K562 (cell line): Measurements from ENCODE around the gene GULP1. TPM values are rescaled to one million over a fixed set of nuclear protein-coding genes. Genes with fewer than 3 reads are reported as not detected.

Experiments used
- ATAC-seq: fragments of 200-7000 bp; cut with Tn5 transposase; 3 replicates; pipeline ENCODE4 v1.9.1; 2020; ENCODE audit warnings: moderate library complexity
- BruUV-seq: library from RNA; stranded (reverse); fragments of 400-500 nt; replicated peaks from 2 replicates; lab custom pipeline; 2021; lab: Mats Ljungman, UMichigan
- CTCF ChIA-PET: fragments of 300-600 bp; formaldehyde crosslinking; extraction: SDS; loops from one replicate; lab custom pipeline; 2021; ENCODE audit warnings: low intra/inter-chr PET ratio; lab: Yijun Ruan, JAX
- POLR2A ChIA-PET: fragments of 300-600, 350-650 bp; sonication (Branson Sonifier 250); formaldehyde crosslinking; extraction: SDS; loops from one replicate; lab custom pipeline; 2021; ENCODE audit warnings: antibody characterized with exemption, inconsistent platforms; lab: Yijun Ruan, JAX
- DNase-seq, 4 experiments: peaks; one replicate each; pipeline versions ENCODE4 v3.0.0 to v3.0.0-alpha.2; 2011 to 2018; ENCODE audit warnings: low spot score in 3 of 4, mixed read lengths in 3 of 4; ENCODE audit errors: extremely low read depth in 1 of 4
- FAIRE-seq: peaks from 2 replicates; lab custom pipeline; 2011; peaks lifted over from hg19 to GRCh38; lab: Jason Lieb, UNC
- H2AFZ ChIP-seq: 2 replicates; pipeline ENCODE4 v1.6.0; 2011; ENCODE audit warnings: low read depth, low read length, control low read depth, inconsistent platforms
- H3K27ac ChIP-seq: fragments of 200-600 bp; 3 replicates; pipeline ENCODE4 v1.8.0; 2011; ENCODE audit warnings: low read depth, mild to moderate bottlenecking, control low read depth, inconsistent platforms, low read length, moderate library complexity, mixed read lengths; ENCODE audit errors: extremely low read depth
- H3K27me3 ChIP-seq, 2 experiments: fragments of 300-600 bp in 1 of 2; 2 replicates in 1 of 2; 3 replicates in 1 of 2; pipeline versions ENCODE4 v1.6.0 to v1.8.0; 2011; ENCODE audit warnings: inconsistent platforms in 2 of 2, low read length in 2 of 2, mild to moderate bottlenecking in 1 of 2, mixed read lengths in 1 of 2, moderate library complexity in 1 of 2; ENCODE audit not compliant: control insufficient read depth in 2 of 2, insufficient read depth in 2 of 2
- H3K36me3 ChIP-seq: fragments of 300-600 bp; 3 replicates; pipeline ENCODE4 v1.8.0; 2011; ENCODE audit warnings: mild to moderate bottlenecking, low read length, inconsistent platforms; ENCODE audit not compliant: control insufficient read depth, insufficient read depth
- H3K4me1 ChIP-seq, 2 experiments: fragments of 200-600 bp in 1 of 2; replicated peaks in 1 of 2; 2 replicates in 1 of 2; 3 replicates in 1 of 2; pipeline versions ENCODE4 v1.5.1 to v1.8.0; 2011; ENCODE audit warnings: inconsistent platforms in 2 of 2, low read length in 2 of 2, mild to moderate bottlenecking in 1 of 2, mixed read lengths in 1 of 2, moderate library complexity in 1 of 2; ENCODE audit not compliant: control insufficient read depth in 2 of 2, insufficient read depth in 2 of 2
- H3K4me2 ChIP-seq: 2 replicates; pipeline ENCODE4 v1.6.1; 2011; ENCODE audit warnings: low read length, control low read depth, inconsistent platforms, mixed read lengths; ENCODE audit not compliant: insufficient read depth
- H3K4me3 ChIP-seq: fragments of 200-600 bp; sonication (generic), shearing (Covaris generic); 2 replicates; pipeline ENCODE4 v1.5.1; 2016; ENCODE audit warnings: control low read depth, inconsistent platforms
- H3K79me2 ChIP-seq: fragments of 200-600 bp; 3 replicates; pipeline ENCODE4 v1.8.0; 2011; ENCODE audit warnings: low read length, inconsistent platforms; ENCODE audit not compliant: control insufficient read depth, insufficient read depth
- H3K9ac ChIP-seq, 2 experiments: 2 replicates each; pipeline versions ENCODE4 v1.6.0 to v1.6.1; 2011; ENCODE audit warnings: low read depth in 2 of 2, low read length in 2 of 2, control low read depth in 1 of 2, inconsistent platforms in 1 of 2, mild to moderate bottlenecking in 1 of 2, mixed read lengths in 1 of 2; ENCODE audit not compliant: insufficient read depth in 1 of 2
- H3K9me1 ChIP-seq: one replicate; pipeline ENCODE4 v1.6.0; 2011; ENCODE audit warnings: inconsistent platforms, mild to moderate bottlenecking, low read length, moderate library complexity; ENCODE audit not compliant: control insufficient read depth, insufficient read depth
- H3K9me3 ChIP-seq: replicated peaks from 2 replicates; pipeline ENCODE4 v1.5.1; 2011; ENCODE audit warnings: low read depth, low read length, inconsistent platforms; ENCODE audit not compliant: control insufficient read depth, insufficient read depth
- H4K20me1 ChIP-seq: replicated peaks from 2 replicates; pipeline ENCODE4 v1.6.1; 2011; ENCODE audit warnings: low read length, inconsistent platforms, mixed read lengths; ENCODE audit not compliant: control insufficient read depth, insufficient read depth
- ATF2 ChIP-seq: sonication (generic); formaldehyde crosslinking; IDR thresholded peaks from 2 replicates; pipeline ENCODE4 v1.8.1; 2022; ENCODE audit warnings: missing genetic modification reagents
- ESRRA ChIP-seq: fragments of 450-650 bp; IDR thresholded peaks from 2 replicates; pipeline ENCODE4 v1.6.1; 2014; ENCODE audit warnings: low read depth, mild to moderate bottlenecking, moderate library complexity, borderline replicate concordance
- MAFG ChIP-seq: fragments of 450-650 bp; conservative IDR thresholded peaks from 2 replicates; pipeline ENCODE4 v1.6.1; 2016; ENCODE audit warnings: missing genetic modification characterization, missing compliant biosample characterization
- PRMT5 ChIP-seq: sonication (generic); formaldehyde crosslinking; IDR thresholded peaks from 2 replicates; pipeline ENCODE4 v1.5.0; 2020; ENCODE audit warnings: missing genetic modification reagents
- WGBS: fragments of 100-300 bp; shearing (Covaris generic); methylation state at CpG from one replicate; pipeline ENCODE4 v1.1.6; 2016; ENCODE audit warnings: low coverage, mixed read lengths; ENCODE audit not compliant: insufficient coverage; ENCODE audit errors: missing lambda C conversion rate; 5-methylcytosine and 5-hydroxymethylcytosine counted together
- in situ Hi-C: fragments of 300-500 bp; cut with MboI; formaldehyde crosslinking; loops from 4 replicates; pipeline ENCODE4 v1.15.0; 2018; ENCODE audit warnings: inconsistent platforms, mixed read lengths
- intact Hi-C: fragments of 100-400 bp; cut with micrococcal nuclease; formaldehyde crosslinking; loops from 2 replicates; pipeline ENCODE4 v1.14.2; 2022
- polyA plus RNA-seq, 8 experiments: library from polyadenylated mRNA; depleted of rRNA in 4 of 8; stranded (reverse) in 5 of 8; unstranded in 3 of 8; fragments of >200 nt; fragmentation: Nextera tagmentation in 2 of 8; fragmentation: Illumina TruSeq in 1 of 8; extraction: Ambion mirVana in 2 of 8; extraction: Trizol in 1 of 8; gene quantifications; 2 replicates each; pipeline versions ENCODE4 v1.2.1 to v1.2.3, GENCODE V29; 2011 to 2014; ENCODE audit warnings: inconsistent platforms in 1 of 8, missing spikeins in 1 of 8
- total RNA-seq, 7 experiments: library from RNA; depleted of rRNA in 6 of 7; stranded (reverse); fragments of >200 nt in 6 of 7; fragmentation: Illumina TruSeq in 2 of 7; extraction: Trizol in 2 of 7; gene quantifications; 2 replicates each; pipeline versions ENCODE4 v1.2.1 to v1.2.3, GENCODE V29; 2011 to 2021; ENCODE audit warnings: low replicate concordance in 1 of 7

GULP1 gene
- total and polyA plus RNA-seq, 9 of the 15 experiments (the other 6 are each of a cell fraction or from before 2014, with no cell fraction given), result 8.5 to 25.3 (median 19.5) TPM

- intact Hi-C loops, result no loop called here
- no peak for DNase-seq
- no peaks in the 10 kb centered on the region for H3K27me3 ChIP-seq
- peaks cover 46% of the 10 kb centered on the region; the same call in 2 of the 3 replicates for H3K79me2 ChIP-seq
- TF ChIP-seq ESRRA, result no peak
- no peak for TF ChIP-seq ATF2 (CRISPR knock-in tag)
- TF ChIP-seq MAFG (tag), result no peak
- no peak for TF ChIP-seq PRMT5 (CRISPR knock-in tag)
- TF ChIP-seq, all 486 proteins: peak for 0
- 94% methylated on average over 2 of the region's 2 CpGs for WGBS
- POLR2A ChIA-PET, result interaction anchor here (0.6 to 1.1 kb wide), 2 partner anchors 40 to 463 kb away, joined by 3 read pairs; no protein-coding TSS in a partner anchor
- Histone ChIP-seq H3K4me1 (peaks cover 0 to 9% of the 10 kb centered on the region in 2 experiments; a peak in 3 of 5 replicates), H3K9me3 (no peaks in the 10 kb centered on the region), H3K36me3 (no peaks in the 10 kb centered on the region), H4K20me1 (no peaks in the 10 kb centered on the region), H3K9me1 (no peaks in the 10 kb centered on the region), H3K27ac (no peak overlapping the region), H2AFZ (no peak overlapping the region), H3K4me3 (no peak overlapping the region), H3K9ac (no peak overlapping the region), H3K4me2 (no peak overlapping the region)
- in situ Hi-C loops, result no loop called here
- CTCF ChIA-PET, result no interaction called here
- ATAC-seq (peak; percentile 36; the same call in 2 of the 3 replicates), FAIRE-seq (no peak)
- no TSS peak for BruUV-seq
Measured at GRCh38 chr2:188332619-188333018, 40.9 kb downstream of the GULP1 start.
